ENCODE measurements around the gene SUCLG1.
A peak's percentile ranks its signal among the peaks of the same experiment; 100 is the strongest.

The SUCLG1 gene

GRCh38 chr2:84493514-84493913, 34.4 kb upstream of the SUCLG1 start:
- no peak overlapping the region for H3K4me3 ChIP-seq (ENCODE audit: control insufficient read depth, low read depth, low read length)
- DNase-seq (ENCODE audit: low read depth), result peak; percentile 88
- TF ChIP-seq, protein P1, sequence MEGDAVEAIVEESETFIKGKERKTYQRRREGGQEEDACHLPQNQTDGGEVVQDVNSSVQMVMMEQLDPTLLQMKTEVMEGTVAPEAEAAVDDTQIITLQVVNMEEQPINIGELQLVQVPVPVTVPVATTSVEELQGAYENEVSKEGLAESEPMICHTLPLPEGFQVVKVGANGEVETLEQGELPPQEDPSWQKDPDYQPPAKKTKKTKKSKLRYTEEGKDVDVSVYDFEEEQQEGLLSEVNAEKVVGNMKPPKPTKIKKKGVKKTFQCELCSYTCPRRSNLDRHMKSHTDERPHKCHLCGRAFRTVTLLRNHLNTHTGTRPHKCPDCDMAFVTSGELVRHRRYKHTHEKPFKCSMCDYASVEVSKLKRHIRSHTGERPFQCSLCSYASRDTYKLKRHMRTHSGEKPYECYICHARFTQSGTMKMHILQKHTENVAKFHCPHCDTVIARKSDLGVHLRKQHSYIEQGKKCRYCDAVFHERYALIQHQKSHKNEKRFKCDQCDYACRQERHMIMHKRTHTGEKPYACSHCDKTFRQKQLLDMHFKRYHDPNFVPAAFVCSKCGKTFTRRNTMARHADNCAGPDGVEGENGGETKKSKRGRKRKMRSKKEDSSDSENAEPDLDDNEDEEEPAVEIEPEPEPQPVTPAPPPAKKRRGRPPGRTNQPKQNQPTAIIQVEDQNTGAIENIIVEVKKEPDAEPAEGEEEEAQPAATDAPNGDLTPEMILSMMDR (conservative IDR thresholded peaks at IDR 0.05; ENCODE audit: control insufficient read depth, insufficient read depth, low read depth, low read length), result no peak

DNA sequence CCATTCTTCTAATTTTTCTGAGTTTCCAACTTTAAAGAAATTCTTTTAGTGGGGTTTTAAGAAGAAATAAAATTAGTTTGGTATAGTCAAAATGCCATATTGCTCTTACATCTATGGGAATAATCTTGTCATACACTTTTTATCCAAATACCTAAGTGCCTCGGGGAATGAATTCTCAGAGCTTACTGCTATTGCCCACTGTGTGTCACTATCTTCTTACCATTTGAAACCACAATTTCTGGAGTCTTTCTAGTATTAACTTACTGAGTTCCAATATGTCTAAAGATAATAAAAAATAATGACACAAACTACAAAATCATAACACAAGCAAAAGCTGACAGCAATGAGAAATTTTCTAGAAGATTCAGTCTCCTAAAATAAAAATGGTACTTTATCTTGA, 33.5 kb upstream of the SUCLG1 start:
- no peak overlapping the region for H3K4me3 ChIP-seq (ENCODE audit: control insufficient read depth, low read depth, low read length)
- TF ChIP-seq, protein P1 (conservative IDR thresholded peaks at IDR 0.05; ENCODE audit: control insufficient read depth, insufficient read depth, low read depth, low read length), result peak; percentile 21
- DNase-seq (ENCODE audit: low read depth), result peak; percentile 20

DNA sequence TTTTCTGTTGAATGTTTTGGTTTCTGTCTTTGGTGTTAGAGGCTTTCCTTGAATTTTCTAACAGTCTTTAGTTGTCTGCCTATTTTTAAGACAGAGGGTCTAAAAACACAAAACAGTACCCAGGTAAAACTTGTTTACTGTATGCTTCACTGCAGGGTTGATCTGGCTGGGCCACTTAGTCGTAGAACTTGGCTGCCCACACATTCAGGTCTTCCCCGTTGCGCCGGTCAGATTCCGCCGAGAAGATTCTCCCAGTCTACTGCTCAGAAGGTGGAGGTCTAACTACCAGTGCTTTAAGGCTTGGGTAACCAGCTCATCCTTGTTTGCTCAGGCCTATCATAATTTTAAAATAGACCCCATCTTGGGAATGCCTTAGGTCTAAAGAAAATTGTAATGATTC, 32.7 kb upstream of the SUCLG1 start:
- H3K4me3 ChIP-seq (ENCODE audit: control insufficient read depth, low read depth, low read length), result no peak overlapping the region
- no peak for DNase-seq (ENCODE audit: low read depth)
- TF ChIP-seq, protein P1 (conservative IDR thresholded peaks at IDR 0.05; ENCODE audit: control insufficient read depth, insufficient read depth, low read depth, low read length), result no peak

DNA sequence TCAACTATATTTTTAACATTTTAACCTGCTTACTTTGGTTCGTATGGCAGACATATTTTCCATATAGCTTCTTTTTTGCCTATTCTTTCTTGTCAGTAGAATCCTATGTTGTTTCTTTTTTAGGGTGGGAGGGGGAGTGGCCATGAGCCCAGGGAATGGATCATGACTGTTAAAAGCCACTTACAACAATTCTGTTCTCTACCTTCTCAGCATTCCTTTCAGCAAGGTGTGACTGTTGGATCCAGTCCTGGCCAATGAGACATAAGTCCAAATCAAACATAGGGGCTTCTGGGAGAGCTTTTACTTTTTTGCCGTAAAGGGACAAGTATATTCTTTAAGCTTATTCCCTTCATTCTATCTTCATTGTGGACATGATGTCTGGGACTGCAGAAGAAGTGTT, 32.2 kb upstream of the SUCLG1 start:
- TF ChIP-seq, protein P1 (conservative IDR thresholded peaks at IDR 0.05; ENCODE audit: control insufficient read depth, insufficient read depth, low read depth, low read length), result no peak
- no peak overlapping the region for H3K4me3 ChIP-seq (ENCODE audit: control insufficient read depth, low read depth, low read length)
- DNase-seq (ENCODE audit: low read depth), result no peak

DNA sequence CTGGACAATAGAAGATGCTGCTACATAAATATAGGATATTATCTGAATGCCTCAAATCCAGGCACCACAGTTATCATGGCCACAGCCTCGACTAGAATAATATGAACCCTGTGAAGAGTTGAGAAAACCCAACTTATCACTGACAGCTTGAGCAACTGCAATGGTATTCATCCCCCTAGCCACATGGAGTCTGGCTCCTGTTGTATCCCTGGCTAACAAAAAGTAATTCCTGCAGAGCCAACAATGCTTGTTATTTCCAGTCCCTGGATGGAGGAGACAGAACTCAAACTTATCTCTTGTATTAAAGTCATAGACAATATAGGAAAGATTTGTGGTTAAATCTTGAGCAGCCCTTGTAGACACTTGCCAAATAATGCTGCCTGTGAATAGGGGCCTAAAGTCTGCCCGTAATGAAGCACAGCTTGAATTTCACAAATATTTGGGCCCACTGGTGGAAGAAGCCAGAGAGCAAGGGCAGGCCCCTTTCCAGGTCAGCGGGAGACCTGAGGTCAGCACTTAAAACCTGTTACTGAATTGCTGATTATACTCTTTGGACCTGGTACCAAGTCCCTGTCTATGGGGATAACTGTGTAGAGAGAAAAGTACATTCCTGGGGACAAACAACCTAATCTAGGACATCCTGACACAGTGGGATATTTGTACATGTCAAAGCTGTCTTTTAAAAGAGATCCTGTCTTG, 28.4 kb upstream of the SUCLG1 start:
- TF ChIP-seq, protein P1 (conservative IDR thresholded peaks at IDR 0.05; ENCODE audit: control insufficient read depth, insufficient read depth, low read depth, low read length), result no peak

GRCh38 chr2:84486441-84487115, 27.5 kb upstream of the SUCLG1 start:
- TF ChIP-seq, protein P1 (conservative IDR thresholded peaks at IDR 0.05; ENCODE audit: control insufficient read depth, insufficient read depth, low read depth, low read length), result no peak
- DNase-seq (ENCODE audit: low read depth), result peak; percentile 6
- no peak overlapping the region for H3K4me3 ChIP-seq (ENCODE audit: control insufficient read depth, low read depth, low read length)

More for the DNA sequence above, 28.4 kb upstream of the SUCLG1 start:
- DNase-seq (ENCODE audit: low read depth), result no peak
- no peak overlapping the region for H3K4me3 ChIP-seq (ENCODE audit: control insufficient read depth, low read depth, low read length)
